Hepatocyte (in vitro differentiated cells): ENCODE data around the gene CTNNA3. TPM values are rescaled to one million over a fixed set of nuclear protein-coding genes. Genes with fewer than 3 reads are reported as not detected.

Experiments used
- DNase-seq: peaks from one replicate; pipeline ENCODE4 v3.0.0-alpha.2; 2016; ENCODE audit warnings: low spot score
- H2AFZ ChIP-seq: fragments of 200-600 bp; sonication (generic); 2 replicates; pipeline ENCODE4 v1.6.0; 2016; ENCODE audit warnings: antibody characterized with exemption, mild to moderate bottlenecking
- H3K27ac ChIP-seq: fragments of 200-600 bp; sonication (generic); 2 replicates; pipeline ENCODE4 v1.5.1; 2016; ENCODE audit warnings: mild to moderate bottlenecking
- H3K27me3 ChIP-seq: fragments of 200-600 bp; sonication (generic); 2 replicates; pipeline ENCODE4 v1.6.1; 2016
- H3K36me3 ChIP-seq: fragments of 200-600 bp; sonication (generic); replicated peaks from 2 replicates; pipeline ENCODE4 v1.5.1; 2016; ENCODE audit warnings: low read depth; ENCODE audit not compliant: insufficient read depth
- H3K4me1 ChIP-seq: fragments of 200-600 bp; sonication (generic); 2 replicates; pipeline ENCODE4 v1.5.1; 2016; ENCODE audit warnings: mild to moderate bottlenecking, moderate library complexity; ENCODE audit not compliant: insufficient read depth
- H3K4me2 ChIP-seq: fragments of 200-600 bp; sonication (generic); 2 replicates; pipeline ENCODE4 v1.6.0; 2016
- H3K4me3 ChIP-seq: fragments of 200-600 bp; sonication (generic); 2 replicates; pipeline ENCODE4 v1.5.1; 2016; ENCODE audit warnings: mild to moderate bottlenecking
- H3K79me2 ChIP-seq: fragments of 200-600 bp; sonication (generic); 2 replicates; pipeline ENCODE4 v1.6.0; 2017; ENCODE audit warnings: mild to moderate bottlenecking
- H3K9me2 ChIP-seq: fragments of 200-600 bp; sonication (generic); replicated peaks from 2 replicates; pipeline ENCODE4 v1.6.0; 2017; ENCODE audit warnings: mild to moderate bottlenecking; ENCODE audit not compliant: insufficient read depth
- H3K9me3 ChIP-seq: fragments of 200-600 bp; sonication (generic); 2 replicates; pipeline ENCODE4 v1.5.1; 2016; ENCODE audit warnings: low read depth, mild to moderate bottlenecking
- H4K20me1 ChIP-seq: fragments of 200-600 bp; sonication (generic); 2 replicates; pipeline ENCODE4 v1.6.0; 2016; ENCODE audit warnings: mild to moderate bottlenecking; ENCODE audit not compliant: insufficient read depth, poor library complexity, severe bottlenecking
- EZH2 ChIP-seq: fragments of 200-600 bp; sonication (generic); IDR thresholded peaks from 2 replicates; pipeline ENCODE4 v1.6.1; 2016; ENCODE audit warnings: antibody characterized with exemption, mild to moderate bottlenecking, borderline replicate concordance
- EZH2phosphoT487 ChIP-seq: fragments of 200-600 bp; sonication (generic); IDR thresholded peaks from one replicate; pipeline ENCODE4 v1.6.1; 2018; ENCODE audit warnings: antibody characterized with exemption, mild to moderate bottlenecking, low read depth, moderate library complexity; ENCODE audit not compliant: unreplicated experiment, severe bottlenecking
- WGBS: methylation state at CpG from one replicate; pipeline ENCODE4 v1.1.6; 2016; ENCODE audit warnings: low lambda C conversion rate; ENCODE audit errors: missing lambda C conversion rate; 5-methylcytosine and 5-hydroxymethylcytosine counted together
- polyA plus RNA-seq: library from polyadenylated mRNA; unstranded; fragments of >200 nt; fragmentation: Nextera tagmentation; extraction: Ambion mirVana; gene quantifications from 2 replicates; pipeline ENCODE4 v1.2.1, GENCODE V29; 2016
- total RNA-seq: library from RNA; depleted of rRNA; stranded (reverse); fragments of >200 nt; gene quantifications from 2 replicates; pipeline ENCODE4 v1.2.3, GENCODE V29; 2014
- TF ChIP-seq, protein P1 (sequence below): fragments of 200-600 bp; sonication (generic); IDR thresholded peaks from 2 replicates; pipeline ENCODE4 v1.5.1; 2016; ENCODE audit warnings: antibody characterized with exemption, mild to moderate bottlenecking; ENCODE audit not compliant: poor library complexity

CTNNA3 gene
- total and polyA plus RNA-seq, 2 experiments from 2014 or later: 12.9 to 25.9 TPM

DNA sequence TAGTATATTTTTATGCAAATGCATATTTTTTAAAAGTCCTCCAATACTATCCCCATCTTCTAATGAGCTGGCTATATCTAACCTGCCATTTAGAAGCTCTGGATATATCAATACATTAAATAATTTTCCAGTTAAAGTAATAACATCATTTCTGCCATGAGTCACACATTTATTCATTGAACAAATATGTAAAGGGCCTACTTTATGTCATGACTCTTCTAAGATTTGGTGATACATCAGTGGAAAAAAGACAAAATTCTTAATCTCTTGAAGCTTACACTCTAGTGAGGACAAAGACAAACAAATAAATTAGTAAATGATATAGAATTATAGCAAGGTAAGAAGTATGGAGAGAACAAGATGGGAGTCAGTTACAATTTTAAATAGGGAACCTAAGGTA, 1487.0 kb downstream of the CTNNA3 start:
- Histone ChIP-seq H3K27ac (no peak overlapping the region), H3K4me2 (no peak overlapping the region), H3K27me3 (no peaks in the 10 kb centered on the region), H3K79me2 (no peaks in the 10 kb centered on the region), H3K9me3 (no peaks in the 10 kb centered on the region), H4K20me1 (no peaks in the 10 kb centered on the region), H3K36me3 (no peaks in the 10 kb centered on the region), H2AFZ (no peak overlapping the region), H3K4me3 (no peak overlapping the region), H3K9me2 (no peaks in the 10 kb centered on the region), H3K4me1 (no peaks in the 10 kb centered on the region)
- no peak for DNase-seq
- TF ChIP-seq, protein P1, sequence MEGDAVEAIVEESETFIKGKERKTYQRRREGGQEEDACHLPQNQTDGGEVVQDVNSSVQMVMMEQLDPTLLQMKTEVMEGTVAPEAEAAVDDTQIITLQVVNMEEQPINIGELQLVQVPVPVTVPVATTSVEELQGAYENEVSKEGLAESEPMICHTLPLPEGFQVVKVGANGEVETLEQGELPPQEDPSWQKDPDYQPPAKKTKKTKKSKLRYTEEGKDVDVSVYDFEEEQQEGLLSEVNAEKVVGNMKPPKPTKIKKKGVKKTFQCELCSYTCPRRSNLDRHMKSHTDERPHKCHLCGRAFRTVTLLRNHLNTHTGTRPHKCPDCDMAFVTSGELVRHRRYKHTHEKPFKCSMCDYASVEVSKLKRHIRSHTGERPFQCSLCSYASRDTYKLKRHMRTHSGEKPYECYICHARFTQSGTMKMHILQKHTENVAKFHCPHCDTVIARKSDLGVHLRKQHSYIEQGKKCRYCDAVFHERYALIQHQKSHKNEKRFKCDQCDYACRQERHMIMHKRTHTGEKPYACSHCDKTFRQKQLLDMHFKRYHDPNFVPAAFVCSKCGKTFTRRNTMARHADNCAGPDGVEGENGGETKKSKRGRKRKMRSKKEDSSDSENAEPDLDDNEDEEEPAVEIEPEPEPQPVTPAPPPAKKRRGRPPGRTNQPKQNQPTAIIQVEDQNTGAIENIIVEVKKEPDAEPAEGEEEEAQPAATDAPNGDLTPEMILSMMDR: no peak
- TF ChIP-seq EZH2phosphoT487: no peak
- TF ChIP-seq EZH2: no peak

DNA sequence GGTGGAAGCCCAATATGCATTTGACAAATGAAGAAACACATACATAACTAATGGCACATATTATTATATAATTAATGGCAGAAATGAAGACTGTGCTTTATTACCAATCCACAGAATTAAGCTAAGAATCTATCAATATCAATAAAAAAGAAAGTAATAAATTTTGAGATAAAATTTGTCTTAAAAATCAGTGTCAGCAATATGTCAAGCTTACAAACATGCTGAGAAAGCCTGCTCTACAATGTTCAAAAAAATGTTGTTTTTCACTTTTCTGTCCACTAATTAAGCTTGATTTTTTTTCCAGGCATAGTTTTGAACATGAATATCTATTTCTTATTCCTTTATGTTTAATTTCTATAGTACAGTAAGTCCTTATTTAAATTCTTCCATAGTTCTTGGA, 1491.2 kb downstream of the CTNNA3 start:
- DNase-seq: no peak
- no peak overlapping the region for H3K4me3 ChIP-seq
- no peak overlapping the region for H2AFZ ChIP-seq
- H3K4me1 ChIP-seq: no peaks in the 10 kb centered on the region
- H4K20me1 ChIP-seq: no peaks in the 10 kb centered on the region
- H3K4me2 ChIP-seq: no peak overlapping the region
- no peaks in the 10 kb centered on the region for H3K36me3 ChIP-seq
- no peaks in the 10 kb centered on the region for H3K27me3 ChIP-seq
- H3K27ac ChIP-seq: no peak overlapping the region
- H3K79me2 ChIP-seq: no peaks in the 10 kb centered on the region
- TF ChIP-seq, protein P1: no peak
- TF ChIP-seq EZH2phosphoT487: no peak
- TF ChIP-seq EZH2: no peak
- H3K9me2 ChIP-seq: no peaks in the 10 kb centered on the region
- H3K9me3 ChIP-seq: no peaks in the 10 kb centered on the region

DNA sequence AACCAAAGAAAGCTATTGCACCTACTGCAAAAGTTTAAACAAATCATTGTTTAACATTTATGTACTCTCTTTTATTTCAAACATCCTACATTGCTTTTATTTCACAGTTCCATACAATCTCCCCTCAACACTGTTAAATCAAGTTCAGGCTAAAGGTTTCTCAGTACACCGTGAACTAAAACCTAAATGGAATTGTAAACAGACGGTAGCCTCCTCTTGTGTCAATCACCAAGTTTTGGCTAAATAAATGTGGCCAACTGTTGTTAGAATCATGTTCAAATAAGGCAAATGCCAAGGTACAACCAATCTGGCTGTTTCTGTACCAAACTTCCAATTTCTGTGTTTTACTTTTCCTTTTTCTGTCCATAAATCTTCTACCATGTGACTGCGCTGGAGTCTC, 1493.9 kb downstream of the CTNNA3 start:
- 94% methylated on average over 3 of the region's 3 CpGs for WGBS
- Histone ChIP-seq H3K27ac (no peak overlapping the region), H2AFZ (no peak overlapping the region), H3K79me2 (no peaks in the 10 kb centered on the region), H3K4me2 (no peak overlapping the region), H3K9me3 (no peaks in the 10 kb centered on the region), H4K20me1 (no peaks in the 10 kb centered on the region), H3K4me1 (no peaks in the 10 kb centered on the region), H3K36me3 (no peaks in the 10 kb centered on the region), H3K27me3 (no peaks in the 10 kb centered on the region), H3K4me3 (no peak overlapping the region), H3K9me2 (no peaks in the 10 kb centered on the region)
- TF ChIP-seq, protein P1: no peak
- TF ChIP-seq EZH2: no peak
- no peak for DNase-seq

DNA sequence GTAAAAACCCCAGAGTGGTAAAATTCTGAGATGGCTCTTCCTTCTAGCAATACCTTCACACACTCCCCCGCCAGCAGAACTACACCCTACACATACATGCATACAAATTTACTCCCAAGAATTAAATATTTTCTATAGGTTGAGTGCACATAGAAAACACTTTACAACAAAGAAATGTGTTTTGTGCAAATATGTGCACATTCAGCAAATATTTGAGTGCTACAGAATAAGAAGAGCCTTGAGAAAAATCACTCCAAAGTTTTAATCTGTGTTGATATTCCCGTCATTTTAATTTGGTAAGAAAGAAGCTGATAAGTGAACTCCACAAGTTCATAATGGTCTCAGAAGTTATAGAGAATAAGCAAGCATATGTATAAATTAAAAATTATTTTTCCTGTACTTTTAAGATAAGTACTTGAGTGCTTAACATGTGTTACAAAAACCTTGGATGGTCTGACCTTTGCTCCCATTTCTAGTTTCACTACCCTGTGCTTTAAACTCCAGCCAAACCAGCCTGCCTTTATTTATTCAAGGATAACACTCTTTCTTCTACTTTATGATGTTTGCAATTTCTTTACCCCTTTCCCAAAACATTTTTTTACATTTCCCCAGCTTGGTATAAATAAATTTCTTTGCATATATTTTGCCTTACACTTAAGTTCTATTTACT, 1503.7 kb downstream of the CTNNA3 start:
- H3K27ac ChIP-seq: no peak overlapping the region
- no peaks in the 10 kb centered on the region for H3K9me3 ChIP-seq
- H3K4me2 ChIP-seq: no peak overlapping the region
- 59% methylated on average over 2 of the region's 2 CpGs for WGBS
- H3K4me3 ChIP-seq: no peak overlapping the region
- no peaks in the 10 kb centered on the region for H4K20me1 ChIP-seq
- DNase-seq: peak; percentile 11
- H3K9me2 ChIP-seq: no peaks in the 10 kb centered on the region
- no peak overlapping the region for H2AFZ ChIP-seq
- H3K36me3 ChIP-seq: no peaks in the 10 kb centered on the region
- H3K27me3 ChIP-seq: no peaks in the 10 kb centered on the region
- peaks cover 9% of the 10 kb centered on the region for H3K4me1 ChIP-seq
- no peaks in the 10 kb centered on the region for H3K79me2 ChIP-seq
- TF ChIP-seq, protein P1: no peak
- TF ChIP-seq EZH2phosphoT487 (no peak), EZH2 (no peak)
